Heart right ventricle (tissue), 16 donors: ENCODE measurements around the gene HSDL2. TPM values are rescaled to one million over a fixed set of nuclear protein-coding genes. Genes with fewer than 3 reads are reported as not detected.

Experiments used
- ATAC-seq, 8 donors: fragments of 200-7000 bp; cut with Tn5 transposase; one replicate each; pipeline ENCODE4 v1.9.1; 2020; ENCODE audit warnings: mild to moderate bottlenecking in 8 of 8, moderate library complexity in 8 of 8, moderate number of reproducible peaks in 1 of 8
- DNase-seq, 2 donors: peaks; one replicate each; pipeline ENCODE4 v3.0.0-alpha.2; 2020
- H3K27ac ChIP-seq, 10 donors: fragments of 200-600 bp; sonication (generic) in 2 of 10; one replicate each; pipeline versions ENCODE4 v1.5.0 to v1.8.0; 2020 to 2022; ENCODE audit warnings: mild to moderate bottlenecking in 3 of 10
- H3K27me3 ChIP-seq, 7 donors: fragments of 200-600 bp; one replicate each; pipeline ENCODE4 v1.8.0; 2021 to 2022; ENCODE audit warnings: mild to moderate bottlenecking in 2 of 7
- H3K36me3 ChIP-seq, 9 donors: fragments of 200-600 bp; sonication (generic) in 1 of 9; one replicate each; pipeline versions ENCODE4 v1.5.0 to v1.8.0; 2020 to 2022; ENCODE audit warnings: mild to moderate bottlenecking in 2 of 9
- H3K4me1 ChIP-seq, 9 donors: fragments of 200-600 bp; sonication (generic) in 1 of 9; one replicate each; pipeline versions ENCODE4 v1.5.0 to v1.8.0; 2020 to 2022; ENCODE audit warnings: mild to moderate bottlenecking in 4 of 9
- H3K4me3 ChIP-seq, 10 donors: fragments of 200-600 bp; sonication (generic) in 2 of 10; one replicate each; pipeline versions ENCODE4 v1.5.0 to v1.8.0; 2020 to 2022; ENCODE audit warnings: mild to moderate bottlenecking in 7 of 10, moderate library complexity in 2 of 10
- H3K9me3 ChIP-seq, 11 donors: fragments of 200-600 bp in 10 of 11; sonication (generic) in 2 of 11; one replicate each; pipeline versions ENCODE4 v1.5.0 to v1.8.0; 2013 to 2022; ENCODE audit warnings: mild to moderate bottlenecking in 2 of 11, control low read depth in 1 of 11, moderate library complexity in 1 of 11
- WGBS, 2 donors: extraction: QIAGEN DNeasy Blood & Tissue Kit; methylation state at CpG; one replicate each; pipeline ENCODE4 v1.1.7; 2013; ENCODE audit warnings: inconsistent platforms in 1 of 2; 5-methylcytosine and 5-hydroxymethylcytosine counted together
- intact Hi-C, 10 donors: fragments of 100-400 bp; cut with DNase I; formaldehyde crosslinking; loops; one replicate each; pipeline versions ENCODE4 v1.11.1 to v1.14.2; 2022
- polyA plus RNA-seq, 2 donors: library from polyadenylated mRNA; stranded (reverse); fragments of 200-250 nt; gene quantifications; one replicate each; pipeline ENCODE4 v1.2.3, GENCODE V29; 2013
- total RNA-seq, 10 donors: library from RNA; stranded (reverse); fragmentation: NEBNext Ultra II Directional in 3 of 10; extraction: Animal tissue kit (Norgen Biotek cat#: 25700) in 3 of 10; gene quantifications; one replicate each; pipeline versions ENCODE4 v1.2.1 to v1.2.4, GENCODE V29; 2021 to 2023
- TF ChIP-seq, protein P1 (sequence below), 9 donors: fragments of 200-600 bp; sonication (generic) in 2 of 9; IDR thresholded peaks; one replicate each; pipeline versions ENCODE4 v1.5.0 to v1.8.0; 2021 to 2022; ENCODE audit warnings: antibody characterized with exemption in 9 of 9, mild to moderate bottlenecking in 5 of 9, moderate library complexity in 1 of 9
- donor health status: Arrhythmogenic right ventricular cardiomyopathy.
- donor health status: ischemic (EF 13 %, LVEDD 7.1; RV severe dilation, severe dysfunction).
- donor health status: healthy with polysubstance abuse.
- donor health status: DM: no; HTN: yes; CAD: no.
- donor health status: DM: no; HTN: no; CAD: no.
- donor health status: ischemic (EF 25% LVEDD 6.9; RV normal size, moderate dysfunction).
- donor health status: ischemic (EF 25% LVEDD 5.7; RV mildly dilated, moderate dysfunction).
- donor health status: healthy.
- donor health status: DM: yes; HTN: yes; CAD: no.
- donor health status: Ischemic cardiomyopathy.
- donor health status: ischemic (EF 35%, LVEDD 5.7; RV mildly dilated, moderate dysfunction).
- donor health status: nonischemic (EF 11% LVEDD 7.7; RV severe dilation, severe dysfunction).
- donor health status: DM: yes; HTN: yes; CAD: no.
- donor health status: PGD.
- donor health status: ischemic (EF 29% LVEDD 5.4; RV normal size, mild dysfunction).
- donor health status: nonischemic (EF 23%, LVEDD 6.1; RV moderate dilation, normal function).

Gene HSDL2
- total and polyA plus RNA-seq, 12 donors: 36.6 to 238 (median 190) TPM

GRCh38 chr9:112487799-112488340 is 108.0 kb downstream of the HSDL2 start:
- H3K9me3 ChIP-seq: peaks cover 0 to 4% (median 0%) of the 10 kb centered on the region in 11 donors
- H3K4me1 ChIP-seq: peaks cover 0 to 26% (median 12%) of the 10 kb centered on the region in 9 donors
- peaks cover 0 to 2% (median 0%) of the 10 kb centered on the region in 9 donors for H3K36me3 ChIP-seq
- intact Hi-C loops: loop anchor here in 2 of 10 donors (5.0 to 10.0 kb wide), 2 partner anchors 217 to 219 kb away; no protein-coding TSS in a partner anchor
- TF ChIP-seq, protein P1, sequence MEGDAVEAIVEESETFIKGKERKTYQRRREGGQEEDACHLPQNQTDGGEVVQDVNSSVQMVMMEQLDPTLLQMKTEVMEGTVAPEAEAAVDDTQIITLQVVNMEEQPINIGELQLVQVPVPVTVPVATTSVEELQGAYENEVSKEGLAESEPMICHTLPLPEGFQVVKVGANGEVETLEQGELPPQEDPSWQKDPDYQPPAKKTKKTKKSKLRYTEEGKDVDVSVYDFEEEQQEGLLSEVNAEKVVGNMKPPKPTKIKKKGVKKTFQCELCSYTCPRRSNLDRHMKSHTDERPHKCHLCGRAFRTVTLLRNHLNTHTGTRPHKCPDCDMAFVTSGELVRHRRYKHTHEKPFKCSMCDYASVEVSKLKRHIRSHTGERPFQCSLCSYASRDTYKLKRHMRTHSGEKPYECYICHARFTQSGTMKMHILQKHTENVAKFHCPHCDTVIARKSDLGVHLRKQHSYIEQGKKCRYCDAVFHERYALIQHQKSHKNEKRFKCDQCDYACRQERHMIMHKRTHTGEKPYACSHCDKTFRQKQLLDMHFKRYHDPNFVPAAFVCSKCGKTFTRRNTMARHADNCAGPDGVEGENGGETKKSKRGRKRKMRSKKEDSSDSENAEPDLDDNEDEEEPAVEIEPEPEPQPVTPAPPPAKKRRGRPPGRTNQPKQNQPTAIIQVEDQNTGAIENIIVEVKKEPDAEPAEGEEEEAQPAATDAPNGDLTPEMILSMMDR (IDR thresholded peaks at IDR 0.05): no peak
- 10 to 13% methylated on average over 11 of the region's 11 CpGs for WGBS, 2 donors
- H3K4me3 ChIP-seq: peak overlapping the region; percentile 42 to 96 (median 82)
- peaks cover 0 to 12% (median 0%) of the 10 kb centered on the region in 7 donors for H3K27me3 ChIP-seq
- ATAC-seq (no peak), DNase-seq (no peak)
- H3K27ac ChIP-seq: peak overlapping the region in 6 of 10 donors; percentile 64 to 79 (median 74)

GRCh38 chr9:112489039-112489546 is 109.2 kb downstream of the HSDL2 start:
- TF ChIP-seq, protein P1 (IDR thresholded peaks at IDR 0.05): no peak
- ATAC-seq (no peak), DNase-seq (no peak)
- peak overlapping the region in 1 of 10 donors; percentile 6 for H3K4me3 ChIP-seq
- H3K36me3 ChIP-seq: peaks cover 0 to 14% (median 0%) of the 10 kb centered on the region in 9 donors
- H3K27me3 ChIP-seq: peaks cover 0 to 12% (median 0%) of the 10 kb centered on the region in 7 donors
- intact Hi-C loops: loop anchor here in 2 of 10 donors (5.0 to 10.0 kb wide), 2 partner anchors 216 to 218 kb away; no protein-coding TSS in a partner anchor
- WGBS, 2 donors: 43 to 54% methylated on average over 5 of the region's 5 CpGs
- H3K9me3 ChIP-seq: peaks cover 0 to 17% (median 7%) of the 10 kb centered on the region in 11 donors
- peak overlapping the region in 3 of 10 donors; percentile 3 to 27 (median 7) for H3K27ac ChIP-seq
- peaks cover 0 to 30% (median 12%) of the 10 kb centered on the region in 9 donors for H3K4me1 ChIP-seq

DNA sequence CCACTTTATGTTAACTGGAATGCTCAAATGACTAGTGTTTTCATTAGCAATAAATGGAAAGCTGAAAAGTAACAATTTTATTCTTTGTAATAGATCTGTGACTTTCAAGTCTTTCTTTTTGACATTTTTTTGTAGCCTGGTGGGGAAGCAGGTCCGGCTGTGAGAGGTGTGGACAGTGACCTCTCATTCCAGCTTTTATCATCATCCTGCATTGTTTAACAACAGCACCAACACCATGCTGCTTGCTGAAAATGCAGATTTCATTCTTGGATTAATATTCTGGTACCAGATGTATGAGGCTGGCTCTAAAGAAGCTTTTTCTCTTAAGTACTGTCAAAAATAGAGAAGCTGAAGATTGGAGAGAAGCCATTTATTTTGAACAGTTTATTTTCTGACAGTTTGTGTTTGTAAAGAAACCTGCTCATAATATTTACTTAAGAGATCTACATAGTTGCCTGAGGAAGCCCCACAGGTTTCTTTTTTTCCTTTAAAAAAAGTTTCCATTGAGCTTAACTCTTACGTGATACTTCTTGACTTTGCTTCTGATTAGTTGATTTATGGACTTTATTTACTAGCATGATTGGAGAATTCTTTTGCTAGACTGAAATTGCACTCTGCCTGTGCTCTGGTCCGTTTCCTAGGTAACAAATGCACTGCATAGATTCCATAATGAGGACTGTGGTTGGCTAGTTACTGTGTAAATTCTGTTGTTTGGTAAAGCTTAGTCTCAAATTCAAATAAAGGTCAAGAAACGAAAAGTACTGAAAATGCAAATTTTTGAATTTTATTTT is 110.2 kb downstream of the HSDL2 start:
- intact Hi-C loops: loop anchor here in 3 of 10 donors (5.0 to 10.0 kb wide), 3 partner anchors 55 to 217 kb away; no protein-coding TSS in a partner anchor
- Histone ChIP-seq H3K27ac (no peak overlapping the region), H3K27me3 (peaks cover 0 to 12% (median 0%) of the 10 kb centered on the region in 7 donors), H3K4me3 (no peak overlapping the region), H3K4me1 (peaks cover 0 to 30% (median 12%) of the 10 kb centered on the region in 9 donors), H3K9me3 (peaks cover 0 to 26% (median 10%) of the 10 kb centered on the region in 11 donors), H3K36me3 (peaks cover 0 to 24% (median 0%) of the 10 kb centered on the region in 9 donors)
- ATAC-seq (no peak), DNase-seq (no peak)
- 78 to 92% methylated on average over 4 of the region's 4 CpGs for WGBS, 2 donors
- TF ChIP-seq, protein P1 (IDR thresholded peaks at IDR 0.05): no peak
